Activated CD4-positive, alpha-beta T cell treated with anti-CD3 and anti-CD28 coated beads, Interleukin-2, amount 50 U/mL, for 1 hour (primary cell): Measurements from ENCODE around the gene CEP70.
"Not testable (repeated sequence)": the region's sequence is repeated elsewhere in the genome, so short reads cannot be mapped to it uniquely, and the experiment has no call there.

Experiments
- DNase-seq: peaks from one replicate; pipeline ENCODE4 v3.0.0-alpha.2; 2020

Gene CEP70

GRCh38 chr3:138498991-138499390, 95.1 kb downstream of the CEP70 start:
- no peak for DNase-seq

GRCh38 chr3:138497851-138498250, 96.2 kb downstream of the CEP70 start:
- no peak for DNase-seq

DNA sequence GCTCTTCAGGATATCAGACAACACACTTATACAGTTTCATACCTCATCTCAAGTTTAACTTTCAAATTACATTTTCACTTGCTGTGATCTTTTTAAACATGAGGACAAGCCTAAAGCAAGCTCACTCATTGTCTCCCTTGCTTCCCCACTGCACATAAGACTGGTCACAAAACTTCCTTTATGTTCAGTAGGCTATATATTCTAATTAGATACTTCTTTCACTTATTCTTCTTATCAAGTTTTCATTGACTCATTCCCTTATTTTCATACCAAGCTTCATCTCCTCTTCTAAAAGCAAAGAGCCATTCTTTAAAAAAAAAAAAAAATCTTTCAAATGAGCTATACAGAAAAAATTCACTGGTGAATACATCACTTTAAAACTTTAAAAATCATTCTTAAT, 97.0 kb downstream of the CEP70 start:
- DNase-seq = no peak

DNA sequence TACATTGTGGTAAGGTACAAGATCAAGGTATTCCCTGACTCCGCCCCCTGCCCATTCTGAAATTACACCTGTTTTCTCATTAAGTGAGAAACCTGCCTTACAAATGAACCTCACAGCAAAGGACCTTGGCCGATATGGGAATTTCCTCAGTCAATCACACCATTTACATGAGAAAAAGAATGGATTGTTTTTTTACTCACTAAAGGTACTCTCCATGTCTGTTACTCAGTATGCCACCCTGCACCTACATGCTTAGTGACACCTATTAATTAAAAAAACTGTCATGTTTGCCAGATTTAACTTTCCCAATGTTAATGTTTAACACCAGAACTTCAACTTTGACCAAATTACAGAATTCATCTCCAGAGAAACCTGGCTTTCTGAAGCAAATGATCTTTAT, 97.6 kb downstream of the CEP70 start:
- DNase-seq = no peak

GRCh38 chr3:138495638-138496037, 98.4 kb downstream of the CEP70 start:
- not testable (repeated sequence) for DNase-seq

DNA sequence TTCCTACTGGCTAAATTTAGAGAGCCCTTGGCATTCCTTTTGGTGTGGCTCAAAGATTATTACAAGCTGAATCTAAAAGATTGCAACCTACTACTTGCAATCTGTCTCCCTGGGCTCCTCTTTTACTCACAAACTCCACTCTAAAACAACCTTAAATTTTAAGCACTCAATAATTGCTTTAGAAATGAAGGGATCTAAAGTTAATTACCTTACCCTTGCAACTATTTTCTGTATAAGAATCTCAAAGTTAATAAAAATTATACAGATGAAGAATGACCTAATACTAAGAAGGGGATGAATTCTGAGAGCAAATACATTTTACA, 99.5 kb downstream of the CEP70 start:
- DNase-seq = no peak

GRCh38 chr3:138493804-138494606, 100.1 kb downstream of the CEP70 start:
- DNase-seq = no peak

GRCh38 chr3:138492980-138493675, 100.9 kb downstream of the CEP70 start:
- DNase-seq = no peak

- no peak for DNase-seq
Observed at GRCh38 chr3:138491971-138492370, 102.1 kb downstream of the CEP70 start.

DNA sequence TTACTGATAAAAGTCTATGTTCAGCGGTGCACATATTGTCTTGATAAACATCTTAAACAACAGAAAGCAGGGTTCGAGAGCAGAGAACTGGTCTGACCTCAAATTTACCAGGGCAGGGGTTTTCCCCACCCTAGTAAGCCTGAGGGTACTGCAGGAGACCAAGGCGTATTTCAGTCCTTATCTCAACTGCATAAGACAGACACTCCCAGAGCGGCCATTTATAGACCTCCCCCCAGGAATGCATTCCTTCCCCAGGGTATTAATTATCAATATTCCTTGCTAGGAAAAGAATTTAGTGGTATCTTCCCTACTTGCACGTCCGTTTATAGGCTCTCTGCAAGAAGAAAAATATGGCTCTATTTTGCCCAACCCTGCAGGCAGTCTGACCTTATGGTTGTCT, 107.5 kb downstream of the CEP70 start:
- DNase-seq = not testable (repeated sequence)

DNA sequence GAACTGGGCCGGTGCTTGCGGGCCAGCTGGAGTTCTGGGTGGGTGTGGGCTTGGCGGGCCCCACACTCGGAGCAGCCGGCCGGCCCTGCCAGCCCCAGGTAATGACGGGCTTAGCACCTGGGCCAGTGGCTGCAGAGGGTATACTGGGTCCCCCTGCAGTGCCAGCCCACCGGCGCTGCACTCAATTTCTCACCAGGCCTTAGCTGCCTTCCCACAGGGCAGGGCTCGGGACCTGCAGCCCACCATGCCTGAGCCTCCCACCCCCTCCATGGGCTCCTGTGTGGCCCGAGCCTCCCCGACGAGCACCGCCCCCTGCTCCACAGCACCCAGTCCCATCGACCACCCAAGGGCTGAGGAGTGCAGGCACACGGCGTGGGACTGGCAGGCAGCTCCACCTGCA, 109.4 kb downstream of the CEP70 start:
- DNase-seq = not testable (repeated sequence)

GRCh38 chr3:138479438-138479863, 114.6 kb downstream of the CEP70 start:
- no peak for DNase-seq

DNA sequence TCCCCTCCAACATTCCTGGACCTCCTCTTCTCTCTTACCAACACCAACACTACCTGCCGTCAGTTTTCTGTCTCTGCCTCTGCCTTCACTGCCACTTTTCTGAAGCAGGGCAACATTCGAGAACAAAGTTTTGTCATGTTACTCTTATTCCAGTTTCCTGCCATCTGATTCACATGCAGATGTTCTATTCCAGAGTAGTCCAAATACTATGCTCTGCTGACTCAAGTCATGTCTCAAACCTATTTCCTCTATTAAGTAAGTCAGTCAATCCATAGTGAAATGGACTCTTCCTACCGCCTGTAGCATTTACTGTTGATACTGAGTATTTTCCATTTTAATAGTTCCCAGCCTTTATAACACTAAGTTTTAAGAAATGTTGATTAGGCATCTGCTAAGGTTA, 116.3 kb downstream of the CEP70 start:
- DNase-seq = no peak

DNA sequence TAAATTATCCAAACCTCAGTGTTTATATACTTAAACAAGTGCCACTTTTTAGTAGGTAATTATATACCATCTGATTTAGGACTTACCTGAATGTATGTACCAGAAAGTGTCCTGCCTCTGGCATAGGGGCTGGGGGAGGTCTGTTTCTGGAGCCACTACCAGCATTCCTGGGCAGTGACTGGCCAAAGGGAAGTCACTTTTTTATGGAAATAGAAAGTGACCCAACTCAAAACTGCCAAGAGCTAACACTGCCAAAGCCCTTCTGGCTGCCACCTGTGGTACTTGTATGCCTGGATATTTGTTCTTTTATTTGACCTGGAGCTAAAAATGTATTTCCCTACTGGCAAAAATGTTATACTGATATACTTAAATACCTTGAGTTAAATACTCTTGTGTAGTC, 116.9 kb downstream of the CEP70 start:
- DNase-seq = no peak

- no peak for DNase-seq
Observed at GRCh38 chr3:138476526-138476925, 117.5 kb downstream of the CEP70 start.

DNA sequence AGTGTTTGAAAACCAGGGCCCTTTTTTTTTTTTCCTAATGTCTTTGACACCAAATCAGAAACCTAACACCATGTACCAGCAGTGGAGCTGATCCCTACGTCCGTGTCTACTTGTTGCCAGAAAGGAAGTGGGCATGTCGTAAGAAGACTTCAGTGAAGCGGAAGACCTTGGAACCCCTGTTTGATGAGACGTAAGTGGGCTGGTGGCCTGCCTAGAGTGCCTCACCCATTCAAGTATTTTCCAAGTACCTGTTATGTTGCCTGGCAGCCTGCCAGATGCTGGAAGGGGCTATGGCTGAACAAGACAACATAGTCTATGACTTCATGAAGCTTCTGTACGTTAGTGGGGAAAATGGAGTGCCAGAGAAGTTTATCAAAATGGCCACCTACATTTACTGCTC, 119.9 kb downstream of the CEP70 start:
- DNase-seq = no peak

DNA sequence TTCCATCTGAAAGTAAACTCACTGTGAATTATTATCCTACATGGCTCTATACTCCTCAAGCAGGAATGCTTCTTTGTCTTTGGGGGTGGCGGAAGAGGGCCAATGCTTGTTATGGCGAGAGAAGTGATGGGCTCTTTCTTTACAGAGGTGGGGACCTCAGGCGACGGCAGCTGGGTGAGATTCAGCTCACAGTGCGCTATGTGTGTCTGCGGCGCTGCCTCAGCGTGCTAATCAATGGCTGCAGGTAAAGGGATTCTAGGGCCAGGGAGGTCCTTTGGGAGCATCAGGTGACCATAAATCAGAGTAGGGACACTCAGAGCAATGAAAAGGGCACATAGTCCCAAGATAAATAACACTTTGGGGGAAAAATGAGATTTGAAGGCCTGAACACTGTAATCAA, 120.7 kb downstream of the CEP70 start:
- DNase-seq = no peak

DNA sequence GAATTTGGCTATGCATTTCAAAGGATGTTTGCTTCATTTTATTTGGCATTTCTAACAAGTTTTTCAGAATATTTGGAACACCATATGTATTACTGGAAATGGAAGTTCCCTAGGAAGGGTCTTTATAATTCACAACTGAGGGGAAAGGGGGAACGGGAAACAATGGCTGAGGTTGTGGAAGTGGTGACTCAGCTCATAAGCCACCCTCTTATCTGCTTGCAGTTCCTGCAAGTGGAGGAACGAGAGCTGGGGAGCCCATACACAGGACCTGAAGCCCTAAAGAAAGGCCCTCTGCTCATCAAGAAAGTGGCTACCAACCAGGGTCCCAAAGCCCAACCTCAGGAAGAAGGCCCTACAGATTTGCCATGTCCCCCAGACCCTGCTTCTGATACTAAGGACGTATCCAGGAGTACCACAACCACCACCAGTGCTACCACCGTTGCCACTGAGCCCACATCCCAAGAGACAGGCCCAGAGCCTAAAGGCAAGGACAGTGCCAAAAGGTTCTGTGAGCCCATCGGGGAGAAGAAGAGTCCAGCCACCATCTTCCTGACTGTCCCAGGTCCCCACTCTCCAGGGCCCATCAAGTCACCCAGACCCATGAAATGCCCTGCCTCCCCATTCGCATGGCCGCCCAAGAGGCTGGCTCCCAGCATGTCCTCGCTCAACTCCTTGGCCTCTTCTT, 121.8 kb downstream of the CEP70 start:
- no peak for DNase-seq

DNA sequence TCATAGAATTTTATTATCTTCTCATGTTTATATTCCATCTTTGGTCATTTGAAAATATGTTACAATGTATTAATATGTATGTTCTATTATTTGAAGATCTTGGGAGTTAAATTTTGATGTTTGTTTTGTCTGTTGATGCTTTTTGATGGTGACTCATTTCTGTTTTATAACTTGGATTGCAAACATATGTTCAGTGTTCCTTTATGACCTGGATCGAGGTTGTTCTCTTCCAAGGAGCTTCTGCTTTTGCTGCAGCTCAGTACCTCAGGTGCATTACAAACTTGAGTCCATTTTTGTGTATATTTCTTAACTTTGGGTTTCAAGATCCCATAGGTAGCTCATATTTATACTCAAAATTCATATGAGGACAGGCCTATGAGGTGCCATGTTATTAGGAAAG, 122.6 kb downstream of the CEP70 start:
- no peak for DNase-seq

GRCh38 chr3:138470687-138471086, 123.4 kb downstream of the CEP70 start:
- DNase-seq = no peak

DNA sequence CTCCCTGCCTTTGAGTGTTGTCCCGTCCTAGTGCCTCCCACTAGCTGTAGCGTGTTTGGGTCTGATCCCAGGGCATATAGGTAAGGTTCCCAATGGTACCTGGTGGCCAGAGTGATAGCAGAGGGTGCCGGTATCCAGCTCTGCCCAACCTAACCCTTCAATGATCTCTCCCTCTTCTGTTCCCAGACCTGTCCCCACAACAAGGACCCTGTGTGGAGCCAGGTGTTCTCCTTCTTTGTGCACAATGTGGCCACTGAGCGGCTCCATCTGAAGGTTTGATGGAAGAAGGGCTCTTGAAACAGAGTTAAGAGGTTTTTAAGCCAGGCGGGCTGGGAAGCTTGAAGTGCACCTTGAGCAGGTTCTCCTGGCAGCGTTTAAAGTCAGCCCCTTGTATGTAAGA, 124.2 kb downstream of the CEP70 start:
- DNase-seq = no peak

GRCh38 chr3:138468886-138469285, 125.2 kb downstream of the CEP70 start:
- DNase-seq = no peak

- no peak for DNase-seq
Observed at GRCh38 chr3:138468451-138468850, 125.6 kb downstream of the CEP70 start.

- no peak for DNase-seq
Observed at GRCh38 chr3:138467931-138468330, 126.1 kb downstream of the CEP70 start.
